Measurements from ENCODE around the gene SNX27. TPM values are rescaled to one million over a fixed set of nuclear protein-coding genes. Genes with fewer than 3 reads are reported as not detected.

The SNX27 gene
- total RNA-seq, 4 donors from 2014 or later: 35.7 to 44.6 (median 41.7) TPM

GRCh38 chr1:151621351-151621750 lies 9.5 kb downstream of the SNX27 start:
- no peak for TF ChIP-seq EP300 (IDR thresholded peaks at IDR 0.05)
- no peak for TF ChIP-seq CTCF (IDR thresholded peaks at IDR 0.05)
- no peak for TF ChIP-seq POLR2A (IDR thresholded peaks at IDR 0.05)
- Histone ChIP-seq H3K4me3 (no peak overlapping the region), H3K27me3 (no peaks in the 10 kb centered on the region), H3K4me1 (peaks cover 0 to 57% (median 16%) of the 10 kb centered on the region in 4 donors), H3K27ac (peak overlapping the region in 2 of 4 donors; percentile 34 to 79), H3K36me3 (no peaks in the 10 kb centered on the region), H3K9me3 (no peaks in the 10 kb centered on the region)
- 56 to 60% methylated on average over 2 of the region's 2 CpGs for WGBS, 2 donors
- DNase-seq (ENCODE audit: low spot score in 2 of 2): no peak

GRCh38 chr1:151624783-151625182 lies 12.9 kb downstream of the SNX27 start:
- DNase-seq (ENCODE audit: low spot score in 2 of 2): no peak
- no peak overlapping the region for H3K27ac ChIP-seq
- no peak overlapping the region for H3K4me3 ChIP-seq
- H3K9me3 ChIP-seq: no peaks in the 10 kb centered on the region
- TF ChIP-seq EP300 (IDR thresholded peaks at IDR 0.05) (no peak), POLR2A (IDR thresholded peaks at IDR 0.05) (no peak), CTCF (IDR thresholded peaks at IDR 0.05) (no peak)
- WGBS, 2 donors: 95 to 97% methylated on average over 3 of the region's 3 CpGs
- H3K4me1 ChIP-seq: peaks cover 0 to 29% (median 14%) of the 10 kb centered on the region in 4 donors
- peaks cover 0 to 5% (median 0%) of the 10 kb centered on the region in 3 donors for H3K36me3 ChIP-seq
- H3K27me3 ChIP-seq: no peaks in the 10 kb centered on the region

GRCh38 chr1:151626740-151627334 lies 15.0 kb downstream of the SNX27 start:
- H3K36me3 ChIP-seq: peaks cover 0 to 5% (median 0%) of the 10 kb centered on the region in 3 donors
- no peak overlapping the region for H3K4me3 ChIP-seq
- H3K9me3 ChIP-seq: no peaks in the 10 kb centered on the region
- TF ChIP-seq EP300 (IDR thresholded peaks at IDR 0.05) (no peak), POLR2A (IDR thresholded peaks at IDR 0.05) (no peak), CTCF (IDR thresholded peaks at IDR 0.05) (no peak)
- no peak overlapping the region for H3K27ac ChIP-seq
- H3K27me3 ChIP-seq: no peaks in the 10 kb centered on the region
- DNase-seq (ENCODE audit: low spot score in 2 of 2): no peak
- peaks cover 0 to 8% (median 2%) of the 10 kb centered on the region in 4 donors for H3K4me1 ChIP-seq
- WGBS, 2 donors: 83 to 84% methylated on average over 3 of the region's 3 CpGs

GRCh38 chr1:151629278-151629677 lies 17.4 kb downstream of the SNX27 start:
- 86 to 87% methylated on average over 9 of the region's 9 CpGs for WGBS, 2 donors

More at GRCh38 chr1:151629278-151629677, 17.4 kb downstream of the SNX27 start:
- H3K27ac ChIP-seq: no peak overlapping the region
- DNase-seq (ENCODE audit: low spot score in 2 of 2): no peak
- peaks cover 0 to 12% (median 0%) of the 10 kb centered on the region in 4 donors for H3K4me1 ChIP-seq
- H3K36me3 ChIP-seq: peaks cover 0 to 5% (median 0%) of the 10 kb centered on the region in 3 donors
- TF ChIP-seq CTCF (IDR thresholded peaks at IDR 0.05) (no peak), EP300 (IDR thresholded peaks at IDR 0.05) (no peak), POLR2A (IDR thresholded peaks at IDR 0.05) (no peak)
- no peaks in the 10 kb centered on the region for H3K9me3 ChIP-seq
- no peak overlapping the region for H3K4me3 ChIP-seq
- no peaks in the 10 kb centered on the region for H3K27me3 ChIP-seq
